H1 (cell line): ENCODE data around the gene DSCAM. TPM values are rescaled to one million over a fixed set of nuclear protein-coding genes. Genes with fewer than 3 reads are reported as not detected.

Source experiments
- CTCF ChIA-PET: fragments of 300-600 bp; sonication (Branson Sonifier 250); formaldehyde crosslinking; loops from one replicate; lab custom pipeline; 2021; ENCODE audit not compliant: partially characterized antibody; lab: Charles Lee
- POLR2A ChIA-PET: fragments of 300-600 bp; sonication (Branson Sonifier 250); formaldehyde crosslinking; loops from one replicate; lab custom pipeline; 2021; ENCODE audit warnings: inconsistent platforms; ENCODE audit not compliant: partially characterized antibody; lab: Charles Lee
- DNase-seq, 2 experiments: peaks; one replicate each; pipeline versions ENCODE4 v3.0.0 to v3.0.0-alpha.2; 2010 to 2022; ENCODE audit warnings: low spot score in 2 of 2, low read depth in 1 of 2, mixed read lengths in 1 of 2
- FAIRE-seq: peaks from 2 replicates; lab custom pipeline; 2011; peaks lifted over from hg19 to GRCh38; lab: Jason Lieb, UNC
- H2AFZ ChIP-seq: 2 replicates; pipeline ENCODE4 v1.8.1; 2012; ENCODE audit warnings: low read length, inconsistent platforms
- H2AK5ac ChIP-seq: 2 replicates; pipeline ENCODE4 v1.6.1; 2013; ENCODE audit warnings: low read depth, low read length
- H2BK120ac ChIP-seq: replicated peaks from 2 replicates; pipeline ENCODE3; 2013; ENCODE audit warnings: low read depth, low read length, inconsistent platforms
- H2BK12ac ChIP-seq: 2 replicates; pipeline ENCODE4 v1.6.1; 2013; ENCODE audit warnings: low read depth, low read length
- H2BK15ac ChIP-seq: 2 replicates; pipeline ENCODE4 v1.6.1; 2013; ENCODE audit warnings: low read length
- H2BK20ac ChIP-seq: 2 replicates; pipeline ENCODE4 v1.6.1; 2013; ENCODE audit warnings: low read length
- H2BK5ac ChIP-seq: 2 replicates; pipeline ENCODE4 v1.6.1; 2013; ENCODE audit warnings: low read depth, low read length
- H3K14ac ChIP-seq: 2 replicates; pipeline ENCODE4 v1.6.1; 2013; ENCODE audit warnings: inconsistent platforms; ENCODE audit not compliant: insufficient read length
- H3K18ac ChIP-seq: 2 replicates; pipeline ENCODE4 v1.6.1; 2013; ENCODE audit warnings: low read length; ENCODE audit errors: extremely low read depth
- H3K23ac ChIP-seq: 2 replicates; pipeline ENCODE4 v1.6.1; 2013; ENCODE audit warnings: inconsistent platforms; ENCODE audit not compliant: insufficient read length
- H3K23me2 ChIP-seq: 2 replicates; pipeline ENCODE4 v1.6.1; 2013; ENCODE audit warnings: low read depth, low read length
- H3K27ac ChIP-seq: 2 replicates; pipeline ENCODE4 v1.6.1; 2011; ENCODE audit warnings: low read depth, low read length, inconsistent platforms
- H3K27me3 ChIP-seq, 4 experiments: replicated peaks in 1 of 4; 1 replicate in 1 of 4; 2 replicates in 3 of 4; pipeline versions ENCODE4 v1.6.1 to v1.8.1; 2011 to 2013; ENCODE audit warnings: low read length in 3 of 4, mild to moderate bottlenecking in 3 of 4, inconsistent platforms in 2 of 4, mixed read lengths in 2 of 4, moderate library complexity in 1 of 4; ENCODE audit not compliant: control insufficient read depth in 3 of 4, insufficient read depth in 3 of 4; ENCODE audit errors: extremely low read depth in 1 of 4
- H3K36me3 ChIP-seq, 4 experiments: 2 replicates each; pipeline versions ENCODE4 v1.6.1 to v1.8.1; 2011 to 2013; ENCODE audit warnings: mild to moderate bottlenecking in 4 of 4, low read length in 3 of 4, moderate library complexity in 2 of 4, control low read depth in 1 of 4, inconsistent platforms in 1 of 4; ENCODE audit not compliant: insufficient read depth in 4 of 4, control insufficient read depth in 2 of 4
- H3K4ac ChIP-seq: replicated peaks from 2 replicates; pipeline ENCODE3; 2013; ENCODE audit warnings: low read length, low read depth, mixed read lengths, inconsistent platforms; ENCODE audit not compliant: insufficient read length
- H3K4me1 ChIP-seq, 4 experiments: replicated peaks in 1 of 4; 1 replicate in 1 of 4; 2 replicates in 3 of 4; pipeline versions ENCODE4 v1.6.1 to v1.8.1; 2011 to 2013; ENCODE audit warnings: low read length in 3 of 4, inconsistent platforms in 2 of 4, mixed read lengths in 1 of 4; ENCODE audit not compliant: insufficient read depth in 4 of 4, control insufficient read depth in 3 of 4
- H3K4me2 ChIP-seq, 2 experiments: 2 replicates each; pipeline versions ENCODE4 v1.6.1 to v1.8.1; 2011 to 2013; ENCODE audit warnings: low read depth in 2 of 2, low read length in 2 of 2, control low read depth in 1 of 2, inconsistent platforms in 1 of 2, mild to moderate bottlenecking in 1 of 2; ENCODE audit not compliant: insufficient read depth in 1 of 2
- H3K4me3 ChIP-seq, 4 experiments: fragments of 200-600, 300-600 bp in 1 of 4; sonication (generic), shearing (Covaris generic), sonication (Bioruptor Twin) in 1 of 4; 2 replicates each; pipeline versions ENCODE4 v1.5.1 to v1.8.1; 2011 to 2016; ENCODE audit warnings: low read length in 4 of 4, low read depth in 3 of 4, control low read depth in 2 of 4, inconsistent platforms in 2 of 4, mild to moderate bottlenecking in 2 of 4, mixed read lengths in 1 of 4, moderate library complexity in 1 of 4; ENCODE audit not compliant: insufficient read depth in 2 of 4; ENCODE audit errors: extremely low read depth in 1 of 4
- H3K56ac ChIP-seq: replicated peaks from 2 replicates; pipeline ENCODE3; 2013; ENCODE audit warnings: low read depth, mild to moderate bottlenecking, mixed read lengths, low read length, inconsistent platforms; ENCODE audit not compliant: insufficient read length
- H3K79me1 ChIP-seq: 2 replicates; pipeline ENCODE4 v1.6.1; 2013; ENCODE audit warnings: low read depth, low read length, control low read depth
- H3K79me2 ChIP-seq, 2 experiments: 2 replicates each; pipeline versions ENCODE4 v1.6.1 to v1.8.1; 2012 to 2013; ENCODE audit warnings: low read length in 2 of 2, mild to moderate bottlenecking in 2 of 2, inconsistent platforms in 1 of 2; ENCODE audit not compliant: insufficient read depth in 2 of 2, control insufficient read depth in 1 of 2
- H3K9ac ChIP-seq, 4 experiments: replicated peaks in 1 of 4; 1 replicate in 1 of 4; 2 replicates in 3 of 4; pipeline versions ENCODE4 v1.6.1 to v1.8.1; 2011 to 2013; ENCODE audit warnings: low read depth in 3 of 4, low read length in 3 of 4, control low read depth in 2 of 4, mild to moderate bottlenecking in 2 of 4, moderate library complexity in 2 of 4, inconsistent platforms in 1 of 4; ENCODE audit errors: extremely low read depth in 1 of 4
- H3K9me3 ChIP-seq, 2 experiments: 2 replicates each; pipeline versions ENCODE4 v1.6.1 to v1.8.1; 2012 to 2013; ENCODE audit warnings: mild to moderate bottlenecking in 2 of 2, moderate library complexity in 2 of 2, control low read depth in 1 of 2, inconsistent platforms in 1 of 2, low read depth in 1 of 2, low read length in 1 of 2, mixed read lengths in 1 of 2; ENCODE audit not compliant: insufficient read depth in 2 of 2
- H4K20me1 ChIP-seq, 2 experiments: replicated peaks in 1 of 2; 2 replicates each; pipeline versions ENCODE3 to v1.8.1; 2011 to 2013; ENCODE audit warnings: inconsistent platforms in 2 of 2, low read length in 2 of 2, mild to moderate bottlenecking in 1 of 2; ENCODE audit not compliant: insufficient read depth in 2 of 2, control insufficient read depth in 1 of 2
- H4K5ac ChIP-seq: 2 replicates; pipeline ENCODE4 v1.6.1; 2013; ENCODE audit warnings: low read length, low read depth, mixed read lengths, inconsistent platforms; ENCODE audit not compliant: insufficient read length
- H4K8ac ChIP-seq: 2 replicates; pipeline ENCODE4 v1.8.0; 2013; ENCODE audit warnings: mild to moderate bottlenecking, moderate library complexity, low read length, inconsistent platforms; ENCODE audit not compliant: insufficient read depth; ENCODE audit errors: extremely low read depth
- H4K91ac ChIP-seq: replicated peaks from 2 replicates; pipeline ENCODE3; 2013; ENCODE audit warnings: low read length, mixed read lengths, inconsistent platforms; ENCODE audit not compliant: insufficient read length
- ATF3 ChIP-seq: IDR thresholded peaks from 2 replicates; pipeline ENCODE4 v1.6.1; 2011; ENCODE audit warnings: low read depth, mild to moderate bottlenecking, low read length; ENCODE audit not compliant: insufficient read depth
- MAX ChIP-seq: IDR thresholded peaks from 2 replicates; pipeline ENCODE4 v1.6.1; 2012; ENCODE audit warnings: inconsistent platforms
- POLR2A ChIP-seq, 2 experiments: IDR thresholded peaks; 1 replicate in 1 of 2; 2 replicates in 1 of 2; pipeline ENCODE4 v1.6.1; 2011; ENCODE audit warnings: low read depth in 2 of 2, low read length in 2 of 2, mild to moderate bottlenecking in 2 of 2; ENCODE audit errors: control extremely low read depth in 1 of 2
- TBP ChIP-seq: IDR thresholded peaks from 2 replicates; pipeline ENCODE4 v1.6.1; 2011; ENCODE audit warnings: low read depth, low read length, improper control_type of control experiment
- WGBS, 2 experiments: shearing (Covaris generic) in 1 of 2; methylation state at CpG; one replicate each; pipeline versions ENCODE4 v1.1.6 to v1.1.7; 2013 to 2015; ENCODE audit warnings: low lambda C conversion rate in 2 of 2, mixed read lengths in 2 of 2, inconsistent platforms in 1 of 2, low coverage in 1 of 2, missing lambda C conversion rate in 1 of 2; ENCODE audit not compliant: insufficient replicate concordance in 2 of 2, insufficient coverage in 1 of 2, insufficient read length in 1 of 2; ENCODE audit errors: extremely low coverage in 1 of 2, missing lambda C conversion rate in 1 of 2; 5-methylcytosine and 5-hydroxymethylcytosine counted together
- polyA plus RNA-seq, 7 experiments: library from polyadenylated mRNA; depleted of rRNA in 3 of 7; stranded (reverse) in 5 of 7; unstranded in 2 of 7; fragments of >200 nt in 5 of 7; fragments of 200-250 nt in 2 of 7; gene quantifications; 1 replicate in 5 of 7; 2 replicates in 1 of 7; 4 replicates in 1 of 7; pipeline versions ENCODE4 v1.2.1 to v1.2.3, GENCODE V29; 2011 to 2013; ENCODE audit warnings: missing spikeins in 2 of 7, mixed read lengths in 2 of 7
- total RNA-seq: library from RNA; stranded (reverse); fragmentation: NEBNext Ultra II Directional; extraction: Animal tissue kit (Norgen Biotek cat#: 25700); gene quantifications from 2 replicates; pipeline ENCODE4 v1.2.1, GENCODE V29; 2021

DSCAM gene
- total and polyA plus RNA-seq, 2 of the 8 experiments (the other 6 are each of a cell fraction or from before 2014, with no cell fraction given), result 0.02 to 0.15 TPM

GRCh38 chr21:40178726-40179125 lies 668.2 kb downstream of the DSCAM start:
- H3K79me2 ChIP-seq, result no peaks in the 10 kb centered on the region
- H2BK5ac ChIP-seq, result no peak overlapping the region
- no peak overlapping the region for H2AFZ ChIP-seq
- H3K4me2 ChIP-seq, result no peak overlapping the region
- no peak overlapping the region for H2BK120ac ChIP-seq
- WGBS, 2 experiments, result 89% methylated on average over 19 of the region's 19 CpGs; no CpG with 5 or more reads in 1 of the 2 experiments
- H3K23ac ChIP-seq, result no peak overlapping the region
- no peaks in the 10 kb centered on the region for H3K4me1 ChIP-seq
- no peak overlapping the region for H3K4ac ChIP-seq
- H3K9ac ChIP-seq, result no peak overlapping the region
- no peak overlapping the region for H2AK5ac ChIP-seq
- H2BK20ac ChIP-seq, result no peak overlapping the region
- no peak overlapping the region; the same call in 1 of the 2 replicates for H4K8ac ChIP-seq
- TF ChIP-seq POLR2A (IDR thresholded peaks at IDR 0.05; ENCODE audit: control extremely low read depth in 1 of 2, low read depth in 2 of 2, low read length in 2 of 2) (no peak), TBP (no peak), MAX (no peak), ATF3 (no peak)
- no peak overlapping the region for H3K14ac ChIP-seq
- H3K27ac ChIP-seq, result no peak overlapping the region
- no peak for FAIRE-seq
- no peak overlapping the region for H3K56ac ChIP-seq
- H3K23me2 ChIP-seq, result no peaks in the 10 kb centered on the region
- H4K5ac ChIP-seq, result no peak overlapping the region
- no peak overlapping the region for H4K91ac ChIP-seq
- CTCF ChIA-PET, result interaction anchor here (0.7 to 0.9 kb wide), 2 partner anchors 10 to 35 kb away, joined by 3 read pairs; no protein-coding TSS in a partner anchor
- peaks cover 3 to 10% of the 10 kb centered on the region in 2 experiments; a peak in 3 of 4 replicates for H3K9me3 ChIP-seq
- POLR2A ChIA-PET, result no interaction called here
- no peak overlapping the region for H2BK15ac ChIP-seq
- no peak overlapping the region for H3K4me3 ChIP-seq
- no peak overlapping the region for H3K18ac ChIP-seq
- no peaks in the 10 kb centered on the region for H3K36me3 ChIP-seq
- no peaks in the 10 kb centered on the region for H3K79me1 ChIP-seq
- H3K27me3 ChIP-seq, result no peaks in the 10 kb centered on the region
- H2BK12ac ChIP-seq, result no peak overlapping the region
- no peaks in the 10 kb centered on the region for H4K20me1 ChIP-seq
- no peak for DNase-seq
